Endothelial cell of umbilical vein (primary cell): ENCODE results near the gene TMEM120B. TPM values are rescaled to one million over a fixed set of nuclear protein-coding genes. Genes with fewer than 3 reads are reported as not detected.

Source experiments
- BruUV-seq: library from RNA; stranded (reverse); fragments of 400-500 nt; replicated peaks from 2 replicates; lab custom pipeline; 2021; lab: Mats Ljungman, UMichigan
- CTCF ChIA-PET: fragments of 300-600, 350-600 bp; sonication (Branson Sonifier 250); formaldehyde crosslinking; loops from one replicate; lab custom pipeline; 2021; ENCODE audit warnings: antibody characterized with exemption, inconsistent platforms; lab: Charles Lee
- POLR2A ChIA-PET: fragments of 300-600, 350-600 bp; sonication (Branson Sonifier 250); formaldehyde crosslinking; loops from one replicate; lab custom pipeline; 2021; ENCODE audit warnings: antibody characterized with exemption, inconsistent platforms; lab: Charles Lee
- DNase-seq: peaks from one replicate; pipeline ENCODE4 v3.0.0-alpha.2; 2011; ENCODE audit warnings: low read depth, low spot score
- FAIRE-seq: peaks from 2 replicates; lab custom pipeline; 2011; peaks lifted over from hg19 to GRCh38; lab: Jason Lieb, UNC
- H2AFZ ChIP-seq: 2 replicates; pipeline ENCODE4 v1.6.0; 2012; ENCODE audit warnings: low read depth, low read length, control low read depth, inconsistent platforms
- H3K27ac ChIP-seq: 2 replicates; pipeline ENCODE4 v1.5.1; 2011; ENCODE audit warnings: low read depth, mild to moderate bottlenecking, control low read depth, low read length, moderate library complexity; ENCODE audit not compliant: insufficient read depth
- H3K27me3 ChIP-seq, 2 experiments: 2 replicates each; pipeline versions ENCODE4 v1.6.0 to v1.6.1; 2011; ENCODE audit warnings: low read length in 2 of 2, mixed read lengths in 1 of 2; ENCODE audit not compliant: control insufficient read depth in 2 of 2, insufficient read depth in 2 of 2
- H3K36me3 ChIP-seq, 2 experiments: 2 replicates in 1 of 2; 3 replicates in 1 of 2; pipeline ENCODE4 v1.5.1; 2011; ENCODE audit warnings: low read length in 2 of 2, mild to moderate bottlenecking in 1 of 2, moderate library complexity in 1 of 2; ENCODE audit not compliant: control insufficient read depth in 2 of 2, insufficient read depth in 2 of 2; ENCODE audit errors: extremely low read depth in 1 of 2
- H3K4me1 ChIP-seq: 3 replicates; pipeline ENCODE4 v1.5.1; 2011; ENCODE audit warnings: mild to moderate bottlenecking, low read length; ENCODE audit not compliant: control insufficient read depth, insufficient read depth; ENCODE audit errors: extremely low read depth
- H3K4me2 ChIP-seq: 2 replicates; pipeline ENCODE4 v1.6.1; 2011; ENCODE audit warnings: low read length, control low read depth, mixed read lengths; ENCODE audit not compliant: insufficient read depth
- H3K4me3 ChIP-seq, 3 experiments: fragments of 200-600 bp in 1 of 3; sonication (generic), shearing (Covaris generic) in 1 of 3; replicated peaks in 1 of 3; 2 replicates each; pipeline ENCODE4 v1.5.1; 2011 to 2016; ENCODE audit warnings: control low read depth in 3 of 3, low read length in 3 of 3, mild to moderate bottlenecking in 2 of 3, inconsistent platforms in 1 of 3, low read depth in 1 of 3, moderate library complexity in 1 of 3; ENCODE audit not compliant: insufficient read depth in 1 of 3
- H3K79me2 ChIP-seq: 2 replicates; pipeline ENCODE4 v1.6.0; 2012; ENCODE audit warnings: low read length, inconsistent platforms; ENCODE audit not compliant: control insufficient read depth, insufficient read depth
- H3K9ac ChIP-seq: replicated peaks from 2 replicates; pipeline ENCODE3; 2011; ENCODE audit warnings: low read length, control low read depth; ENCODE audit not compliant: insufficient read depth; ENCODE audit errors: extremely low read depth
- H3K9me1 ChIP-seq: replicated peaks from 3 replicates; pipeline ENCODE4 v1.6.0; 2011; ENCODE audit warnings: mild to moderate bottlenecking, low read length; ENCODE audit not compliant: control insufficient read depth, insufficient read depth; ENCODE audit errors: extremely low read depth
- H3K9me3 ChIP-seq: replicated peaks from 2 replicates; pipeline ENCODE4 v1.5.1; 2012; ENCODE audit warnings: low read length, inconsistent platforms; ENCODE audit not compliant: control insufficient read depth, insufficient read depth
- H4K20me1 ChIP-seq: replicated peaks from 2 replicates; pipeline ENCODE3; 2011; ENCODE audit warnings: mild to moderate bottlenecking, low read length; ENCODE audit not compliant: control insufficient read depth, insufficient read depth; ENCODE audit errors: extremely low read depth
- EZH2 ChIP-seq: IDR thresholded peaks from 2 replicates; pipeline ENCODE4 v1.6.1; 2012; ENCODE audit warnings: borderline replicate concordance, low read depth, mild to moderate bottlenecking, moderate library complexity, low read length, inconsistent platforms; ENCODE audit not compliant: severe bottlenecking
- FOS ChIP-seq: IDR thresholded peaks from 2 replicates; pipeline ENCODE4 v1.6.1; 2011; ENCODE audit warnings: mild to moderate bottlenecking, low read length, moderate library complexity, borderline replicate concordance; ENCODE audit not compliant: insufficient read depth
- GATA2 ChIP-seq: IDR thresholded peaks from 2 replicates; pipeline ENCODE4 v1.7.0; 2011; ENCODE audit warnings: low read depth, mild to moderate bottlenecking, moderate library complexity, mixed read lengths, low read length; ENCODE audit not compliant: insufficient read length, insufficient read depth
- JUN ChIP-seq: IDR thresholded peaks from 2 replicates; pipeline ENCODE4 v1.6.1; 2011; ENCODE audit warnings: borderline replicate concordance, low read depth; ENCODE audit not compliant: insufficient read length, insufficient read depth
- MYC ChIP-seq: IDR thresholded peaks from one replicate; pipeline ENCODE4 v1.6.1; 2011; ENCODE audit warnings: mild to moderate bottlenecking, low read depth, low read length
- POLR2A ChIP-seq: IDR thresholded peaks from 2 replicates; pipeline ENCODE4 v1.6.1; 2012; ENCODE audit warnings: low read depth, mild to moderate bottlenecking, control low read depth, low read length
- POLR2AphosphoS5 ChIP-seq: IDR thresholded peaks from 2 replicates; pipeline ENCODE4 v1.6.1; 2012; ENCODE audit warnings: low read depth, mild to moderate bottlenecking, control low read depth, low read length, moderate library complexity; ENCODE audit not compliant: insufficient read depth
- dilution Hi-C: fragments of 300-500 bp; cut with MboI; formaldehyde crosslinking; loops from one replicate; pipeline ENCODE4 v1.15.0; 2019; ENCODE audit warnings: low sequenced_read_pairs; ENCODE audit not compliant: extremely low pct_ligation_motif_present
- intact Hi-C: fragments of 100-400 bp; cut with micrococcal nuclease; formaldehyde crosslinking; loops from one replicate; pipeline ENCODE4 v1.10.0; 2022
- polyA plus RNA-seq, 4 experiments: library from polyadenylated mRNA; depleted of rRNA in 3 of 4; stranded (reverse) in 3 of 4; unstranded in 1 of 4; fragments of >200 nt; gene quantifications; 2 replicates each; pipeline versions ENCODE4 v1.2.1 to v1.2.3, GENCODE V29; 2011 to 2012; ENCODE audit warnings: missing spikeins in 1 of 4
- total RNA-seq: library from RNA; stranded (reverse); gene quantifications from 2 replicates; pipeline ENCODE4 v1.2.3, GENCODE V29; 2021
- TF ChIP-seq, protein P1 (sequence below): IDR thresholded peaks from 2 replicates; pipeline ENCODE4 v1.6.1; 2011; ENCODE audit not compliant: insufficient read depth, insufficient read length
- TF ChIP-seq, protein P2 (sequence below), 2 donors: IDR thresholded peaks; 1 replicate in 1 of 2; 2 replicates in 1 of 2; pipeline ENCODE4 v1.5.1; 2011; ENCODE audit warnings: low read length in 2 of 2, mild to moderate bottlenecking in 2 of 2, moderate library complexity in 2 of 2, control low read depth in 1 of 2, inconsistent platforms in 1 of 2, low read depth in 1 of 2; ENCODE audit not compliant: insufficient read depth in 1 of 2; ENCODE audit errors: extremely low read depth in 1 of 2

The TMEM120B gene
- total and polyA plus RNA-seq, 2 donors (not counting 3 experiments of a cell fraction or from before 2014, with no cell fraction given): 10.4 to 12.8 TPM

DNA sequence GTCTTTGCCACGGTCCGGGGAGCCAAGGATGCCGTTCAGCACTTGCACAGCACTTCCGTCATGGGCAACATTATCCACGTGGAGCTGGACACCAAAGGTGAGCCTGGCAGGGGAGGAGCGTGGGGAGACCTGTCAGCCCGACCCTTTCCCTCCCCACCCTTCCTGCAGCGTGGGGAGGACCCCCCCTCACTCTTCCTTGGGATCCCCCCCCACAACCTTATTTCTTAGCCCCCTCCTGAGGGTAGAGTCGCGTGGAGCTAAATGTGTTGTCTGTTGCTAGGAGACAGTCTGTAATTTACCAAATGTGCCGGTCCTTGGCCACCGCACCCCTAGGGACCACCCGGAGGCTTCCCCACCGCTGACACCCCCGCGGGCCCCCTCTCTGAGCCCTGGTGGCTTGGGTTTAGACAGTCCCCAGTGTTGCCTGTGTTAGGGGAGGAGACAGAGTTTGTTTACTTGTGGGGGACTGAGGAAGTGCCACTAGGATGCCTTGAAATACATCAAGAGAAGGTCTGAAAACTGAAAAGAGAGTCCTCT, 93.5 kb downstream of the TMEM120B start:
- H3K27ac ChIP-seq: peak overlapping the region; percentile 5
- POLR2A ChIA-PET: interaction anchor here (2.1 kb wide), 1 partner anchor 10 kb away, joined by 15 read pairs; no protein-coding TSS in a partner anchor

DNA sequence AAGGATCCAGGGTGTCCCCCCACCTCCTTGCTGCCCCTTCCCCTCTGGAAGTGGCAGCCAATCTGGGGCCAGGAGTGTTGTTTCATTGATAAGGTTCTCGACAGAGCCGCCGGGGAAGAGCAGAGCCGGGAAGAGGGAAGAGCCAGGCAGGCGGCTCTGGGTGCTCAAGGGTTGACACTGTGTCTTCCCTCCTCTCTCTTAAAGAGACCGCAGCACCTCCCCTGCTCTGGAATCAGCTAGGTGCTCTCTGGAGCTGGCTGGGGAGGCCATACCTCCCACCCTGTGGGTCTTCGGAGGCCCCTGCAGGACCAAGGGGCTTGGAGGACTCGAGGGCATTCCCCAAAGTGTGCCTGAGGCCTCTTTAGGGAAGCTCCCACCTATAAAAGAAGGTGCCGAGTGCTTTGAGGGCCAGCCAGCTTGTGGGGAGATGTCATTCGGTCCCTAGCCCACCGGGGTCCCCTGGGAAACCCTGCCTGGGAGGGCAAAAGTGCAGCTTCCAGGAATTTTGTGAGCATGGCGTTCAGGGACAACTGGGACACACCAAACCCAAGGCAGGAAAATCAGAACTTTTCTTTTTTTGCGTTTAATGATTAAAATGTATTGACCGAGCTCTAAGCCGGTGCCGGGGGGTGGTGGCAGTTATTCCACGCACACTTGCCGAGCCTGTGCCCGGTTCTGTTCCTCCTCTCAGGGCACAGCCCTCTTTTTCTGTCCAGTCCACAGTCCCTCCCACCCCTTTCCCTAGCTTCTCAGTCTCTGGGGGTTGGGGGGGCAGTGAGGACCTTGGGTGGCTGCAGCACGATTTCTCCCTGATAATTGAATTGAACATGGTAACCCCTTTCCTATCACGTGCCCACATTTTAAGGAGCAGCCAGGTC, 94.2 kb downstream of the TMEM120B start:
- peak overlapping the region; percentile 50 for H3K4me2 ChIP-seq
- peaks cover 79% of the 10 kb centered on the region for H3K79me2 ChIP-seq
- peaks cover 32% of the 10 kb centered on the region for H3K4me1 ChIP-seq
- CTCF ChIA-PET: interaction anchor here (1.5 to 12.8 kb wide), 4 partner anchors 9 to 82 kb away, joined by 4 to 774 read pairs (median 5); partner anchors contain the start of genes PSMD9, RHOF and SETD1B
- no peak for DNase-seq
- dilution Hi-C loops (no loop called here), intact Hi-C loops (no loop called here)
- peak overlapping the region; percentile 5 for H3K27ac ChIP-seq
- BruUV-seq: no TSS peak
- TF ChIP-seq GATA2 (no peak), FOS (no peak), EZH2 (no peak), JUN (no peak), MYC (no peak), POLR2A (no peak), POLR2AphosphoS5 (no peak)
- TF ChIP-seq, protein P1, sequence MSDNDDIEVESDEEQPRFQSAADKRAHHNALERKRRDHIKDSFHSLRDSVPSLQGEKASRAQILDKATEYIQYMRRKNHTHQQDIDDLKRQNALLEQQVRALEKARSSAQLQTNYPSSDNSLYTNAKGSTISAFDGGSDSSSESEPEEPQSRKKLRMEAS: no peak
- TF ChIP-seq, protein P2, sequence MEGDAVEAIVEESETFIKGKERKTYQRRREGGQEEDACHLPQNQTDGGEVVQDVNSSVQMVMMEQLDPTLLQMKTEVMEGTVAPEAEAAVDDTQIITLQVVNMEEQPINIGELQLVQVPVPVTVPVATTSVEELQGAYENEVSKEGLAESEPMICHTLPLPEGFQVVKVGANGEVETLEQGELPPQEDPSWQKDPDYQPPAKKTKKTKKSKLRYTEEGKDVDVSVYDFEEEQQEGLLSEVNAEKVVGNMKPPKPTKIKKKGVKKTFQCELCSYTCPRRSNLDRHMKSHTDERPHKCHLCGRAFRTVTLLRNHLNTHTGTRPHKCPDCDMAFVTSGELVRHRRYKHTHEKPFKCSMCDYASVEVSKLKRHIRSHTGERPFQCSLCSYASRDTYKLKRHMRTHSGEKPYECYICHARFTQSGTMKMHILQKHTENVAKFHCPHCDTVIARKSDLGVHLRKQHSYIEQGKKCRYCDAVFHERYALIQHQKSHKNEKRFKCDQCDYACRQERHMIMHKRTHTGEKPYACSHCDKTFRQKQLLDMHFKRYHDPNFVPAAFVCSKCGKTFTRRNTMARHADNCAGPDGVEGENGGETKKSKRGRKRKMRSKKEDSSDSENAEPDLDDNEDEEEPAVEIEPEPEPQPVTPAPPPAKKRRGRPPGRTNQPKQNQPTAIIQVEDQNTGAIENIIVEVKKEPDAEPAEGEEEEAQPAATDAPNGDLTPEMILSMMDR (IDR thresholded peaks at IDR 0.05; ENCODE audit: extremely low read depth in 1 of 2, insufficient read depth in 1 of 2, low read depth in 1 of 2, low read length in 2 of 2): no peak
- POLR2A ChIA-PET: interaction anchor here (2.1 kb wide), 1 partner anchor 10 kb away, joined by 15 read pairs; no protein-coding TSS in a partner anchor
- no peaks in the 10 kb centered on the region for H3K27me3 ChIP-seq
- H3K9me1 ChIP-seq: no peaks in the 10 kb centered on the region
- H3K9me3 ChIP-seq: no peaks in the 10 kb centered on the region
- H3K36me3 ChIP-seq: peaks cover 4 to 27% of the 10 kb centered on the region in 2 experiments
- no peaks in the 10 kb centered on the region for H4K20me1 ChIP-seq
- no peak overlapping the region for H2AFZ ChIP-seq
- H3K4me3 ChIP-seq: peak overlapping the region; percentile 16 to 79 (median 25)
- peak; percentile 65 for FAIRE-seq
- no peak overlapping the region for H3K9ac ChIP-seq

More for the DNA sequence above, 93.5 kb downstream of the TMEM120B start:
- FAIRE-seq (peak; percentile 8), DNase-seq (no peak)
- Histone ChIP-seq H3K4me2 (peak overlapping the region; percentile 50), H3K9ac (no peak overlapping the region), H3K4me1 (peaks cover 27% of the 10 kb centered on the region), H3K27me3 (no peaks in the 10 kb centered on the region), H3K79me2 (peaks cover 79% of the 10 kb centered on the region), H3K9me1 (no peaks in the 10 kb centered on the region), H3K4me3 (peak overlapping the region; percentile 16 to 79 (median 25)), H3K9me3 (no peaks in the 10 kb centered on the region), H3K36me3 (peaks cover 4 to 27% of the 10 kb centered on the region in 2 experiments), H2AFZ (no peak overlapping the region), H4K20me1 (no peaks in the 10 kb centered on the region)
- intact Hi-C loops: no loop called here
- TF ChIP-seq, protein P1: peak; percentile 43
- TF ChIP-seq POLR2AphosphoS5: no peak
- CTCF ChIA-PET: interaction anchor here (0.8 to 12.8 kb wide), 4 partner anchors 8 to 82 kb away, joined by 4 to 774 read pairs (median 5); partner anchors contain the start of genes PSMD9, RHOF and SETD1B
- dilution Hi-C loops: no loop called here
- BruUV-seq: no TSS peak
